Ecto neural progenitor cell (in vitro differentiated cells): ENCODE results near the gene AGAP1.

Source experiments
- DNase-seq: peaks from one replicate; pipeline ENCODE4 v3.0.0-alpha.2; 2018; ENCODE audit warnings: low spot score

The AGAP1 gene

DNA sequence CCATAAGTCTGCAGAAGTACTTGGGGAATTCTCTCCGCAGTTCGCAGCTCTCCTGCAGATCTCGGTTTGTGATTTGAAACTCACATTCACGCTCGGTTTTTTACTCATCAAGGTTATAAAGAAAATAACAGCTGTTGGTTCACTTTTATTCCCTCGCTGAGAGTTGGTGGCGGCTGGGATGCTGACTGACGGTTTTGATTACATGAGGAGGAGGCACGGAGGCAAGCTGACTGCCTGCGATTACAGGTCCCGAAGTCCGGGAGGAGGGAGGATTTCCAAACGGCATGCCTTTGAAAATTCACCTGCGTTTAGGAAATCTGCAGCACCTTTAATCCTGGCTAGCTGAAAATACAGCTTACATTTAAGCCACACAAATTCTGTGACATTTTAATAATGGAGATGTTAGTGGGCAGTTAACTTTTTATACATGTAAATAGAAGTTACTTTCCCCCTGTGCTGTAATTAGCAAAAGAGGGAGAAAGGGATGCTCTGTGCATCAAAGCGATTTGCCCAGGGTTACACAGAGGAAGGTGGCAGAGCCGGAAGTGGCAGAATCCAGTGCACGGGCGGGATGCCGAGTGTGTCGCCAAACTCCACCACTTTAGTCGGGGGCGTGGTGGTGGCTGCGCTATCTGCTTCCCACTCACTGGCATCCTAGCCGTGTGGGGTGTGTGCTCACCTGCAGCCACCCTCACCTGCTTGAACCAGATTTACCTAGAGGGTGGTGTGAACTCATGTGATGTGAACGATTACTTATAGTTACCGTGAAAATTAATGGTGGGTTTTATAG is 14.7 kb downstream of the AGAP1 start:
- no peak for DNase-seq

DNA sequence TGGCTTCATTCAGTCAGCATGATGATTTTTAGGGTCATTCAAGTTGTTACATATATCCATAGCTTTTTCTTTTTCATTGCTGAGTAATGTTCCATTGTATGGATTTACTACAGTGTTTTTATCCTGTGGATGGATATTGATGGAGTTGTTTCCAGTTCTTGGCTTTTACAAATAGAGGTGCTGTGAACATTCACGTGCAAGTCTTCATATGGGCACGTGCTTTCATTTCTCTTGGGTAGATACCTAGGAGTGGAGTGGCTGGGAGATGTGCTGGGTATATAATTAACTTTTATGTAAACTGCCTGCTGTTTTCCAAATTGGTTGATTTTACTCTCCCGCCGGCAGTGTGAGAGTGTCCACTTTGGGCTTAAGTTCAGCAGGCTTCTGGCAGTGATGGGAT is 16.5 kb downstream of the AGAP1 start:
- DNase-seq: no peak

DNA sequence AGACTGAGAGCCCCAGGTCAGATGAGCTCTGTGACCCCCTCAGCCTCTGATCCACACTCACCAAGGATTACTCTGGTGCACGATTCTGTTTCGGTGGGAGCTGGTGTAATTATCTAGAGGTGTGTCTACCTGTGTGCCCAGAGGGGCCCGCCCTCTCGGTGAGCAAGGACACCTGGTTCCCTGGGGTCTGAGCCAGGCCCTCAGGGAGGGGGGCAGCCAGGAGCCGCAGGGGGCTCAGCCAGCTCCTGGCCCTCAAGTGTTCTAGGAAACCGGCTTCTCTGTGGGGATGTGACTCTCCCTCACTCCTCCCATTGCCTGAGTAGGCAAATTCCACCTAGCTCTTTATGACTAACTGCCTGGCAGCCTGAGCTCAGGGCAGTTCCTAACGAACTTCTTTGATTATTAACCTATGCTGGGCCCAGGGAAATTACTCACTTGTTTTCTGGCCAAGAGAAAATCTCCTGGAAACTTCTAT is 17.4 kb downstream of the AGAP1 start:
- DNase-seq: no peak

DNA sequence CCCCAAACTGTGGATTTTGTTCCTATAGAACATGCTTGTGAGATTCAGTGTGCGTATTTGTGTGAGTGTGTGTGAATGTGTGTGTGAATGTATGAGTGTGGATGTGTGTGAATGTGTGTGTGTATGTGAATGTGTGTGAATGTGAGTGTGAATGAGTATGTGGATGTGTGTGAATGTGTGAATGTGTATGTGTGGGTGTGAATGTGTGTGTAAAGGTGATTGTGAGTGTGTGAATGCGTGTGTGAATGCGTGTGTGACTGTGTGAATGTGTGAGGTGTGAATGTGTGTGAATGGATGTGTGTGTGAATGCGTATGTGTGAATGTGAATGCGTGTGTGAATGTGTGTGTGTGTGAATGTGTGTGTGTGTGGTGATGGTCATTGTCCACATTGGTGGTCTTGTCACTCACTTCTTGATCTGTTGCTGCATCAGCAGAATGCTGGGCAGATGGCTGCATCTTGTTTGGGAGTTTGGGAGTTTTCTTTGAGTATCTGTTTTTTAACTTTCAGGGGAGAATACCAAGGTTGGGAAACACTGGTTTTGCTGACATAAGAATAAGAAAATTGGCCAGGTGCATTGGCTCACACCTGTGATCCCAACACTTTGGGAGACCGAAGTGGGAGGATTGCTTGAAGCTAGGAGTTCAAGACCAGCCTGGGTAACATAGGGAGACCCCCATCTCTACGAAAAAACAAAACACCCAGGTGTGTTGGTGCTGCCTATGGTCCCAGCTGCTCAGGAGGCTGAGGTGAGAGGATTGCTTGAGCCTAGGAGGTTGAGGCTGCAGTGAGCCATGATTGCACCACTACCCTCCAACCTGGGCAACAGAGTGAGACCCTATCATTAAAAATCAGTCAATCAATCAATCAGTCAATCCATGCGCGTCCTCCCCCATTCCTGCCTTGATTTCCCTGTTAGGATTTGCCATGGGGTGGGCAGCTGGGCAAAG is 18.2 kb downstream of the AGAP1 start:
- no peak for DNase-seq

DNA sequence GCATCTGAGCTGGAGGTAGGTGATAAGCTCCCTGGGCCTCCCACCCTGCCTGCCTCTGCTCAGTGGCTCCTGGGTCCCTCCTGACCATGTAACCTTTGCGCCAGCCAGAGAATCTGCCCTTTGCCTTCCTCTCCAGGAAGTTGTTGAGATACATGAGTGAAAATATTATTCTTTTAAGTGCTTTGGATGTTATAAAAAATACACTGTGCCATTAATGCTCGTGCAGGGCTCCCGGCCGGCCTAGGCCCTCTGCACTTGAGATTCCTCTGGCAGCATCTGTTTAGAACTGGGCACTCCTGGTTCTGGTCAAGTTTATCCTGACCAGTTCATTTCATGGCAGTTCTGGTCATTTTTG is 18.8 kb downstream of the AGAP1 start:
- DNase-seq: no peak

DNA sequence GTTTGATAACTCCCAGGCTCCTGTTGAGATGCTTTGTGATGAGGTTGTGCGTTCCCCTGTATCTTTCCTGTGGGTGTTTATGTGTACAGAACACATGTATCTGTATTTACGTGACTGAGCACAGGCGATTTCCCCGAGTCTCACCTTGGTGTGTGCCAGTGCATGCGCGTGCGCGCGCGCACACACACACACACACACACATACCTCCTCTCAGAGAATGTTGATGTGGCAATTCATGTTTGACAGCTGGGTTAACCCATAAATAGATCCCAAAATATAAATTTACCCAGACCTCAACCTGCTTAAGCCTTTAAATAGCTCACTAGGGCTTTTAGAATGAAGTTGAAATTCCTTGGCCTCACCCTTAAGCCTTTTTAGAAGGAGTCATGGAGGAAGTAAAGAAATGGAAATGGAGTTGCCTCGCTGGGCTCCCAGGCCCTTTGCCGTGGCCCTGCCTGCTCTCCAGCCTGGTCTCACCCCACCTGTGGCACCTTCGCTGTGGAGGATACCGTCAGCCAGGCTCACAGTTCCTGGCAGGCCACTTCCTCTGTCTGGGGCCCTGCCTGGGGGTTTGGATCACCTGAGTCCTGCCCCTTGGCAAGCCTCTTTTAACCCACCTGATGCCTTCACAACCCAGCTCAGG is 20.3 kb downstream of the AGAP1 start:
- DNase-seq: no peak

DNA sequence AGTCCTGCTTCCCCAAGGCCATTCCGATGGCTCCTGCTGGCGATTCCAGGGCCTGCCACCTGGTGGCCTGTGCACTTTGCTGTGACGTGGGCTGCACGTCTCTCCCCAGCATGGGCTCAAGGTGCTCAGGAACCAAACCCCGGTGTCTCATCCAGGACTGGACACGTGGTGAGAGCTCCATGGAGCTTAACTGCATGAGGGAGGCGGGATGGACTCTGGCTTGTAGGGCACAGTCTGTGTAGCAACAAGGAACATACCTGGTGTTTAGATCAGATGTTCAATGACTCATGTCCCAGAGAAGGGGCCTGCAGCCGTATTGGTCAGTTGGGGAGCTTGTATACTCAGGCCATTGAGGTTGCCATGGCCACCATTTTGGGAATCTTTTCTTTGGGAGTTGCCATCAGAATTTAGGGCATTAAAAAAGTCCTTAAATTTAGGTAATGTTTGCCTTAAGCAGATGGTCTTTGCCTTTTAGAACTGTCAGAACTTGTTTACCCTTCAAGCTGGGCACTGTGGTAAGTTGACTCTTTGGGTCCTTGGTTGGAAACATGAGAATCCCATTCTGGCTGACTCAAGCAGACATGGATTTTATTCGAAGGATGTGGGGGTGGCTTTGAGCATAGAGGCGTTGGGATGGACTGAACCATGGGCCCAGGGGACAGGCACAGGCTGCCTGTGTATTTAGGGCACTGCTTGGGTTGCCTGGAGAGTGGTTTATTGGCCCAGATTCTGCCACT is 21.0 kb downstream of the AGAP1 start:
- DNase-seq: no peak

DNA sequence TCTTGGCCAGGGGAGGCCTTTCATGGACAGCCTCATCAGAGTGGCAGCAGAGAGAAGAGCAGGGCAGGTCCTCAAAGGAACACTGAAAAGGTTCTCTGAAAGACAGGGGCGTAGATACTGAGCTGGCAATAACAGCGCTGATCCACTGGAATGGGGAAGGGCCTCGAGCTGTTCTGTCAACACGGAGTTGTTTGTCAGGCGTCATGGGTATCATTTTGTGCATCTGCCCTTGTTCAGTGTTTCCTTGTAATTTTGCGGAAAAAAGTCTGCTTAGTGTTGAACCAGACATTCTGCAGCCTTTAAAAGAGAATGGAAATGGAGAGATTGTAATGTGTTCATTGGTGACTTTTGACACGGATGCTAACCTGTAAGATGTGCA is 21.5 kb downstream of the AGAP1 start:
- DNase-seq: no peak

DNA sequence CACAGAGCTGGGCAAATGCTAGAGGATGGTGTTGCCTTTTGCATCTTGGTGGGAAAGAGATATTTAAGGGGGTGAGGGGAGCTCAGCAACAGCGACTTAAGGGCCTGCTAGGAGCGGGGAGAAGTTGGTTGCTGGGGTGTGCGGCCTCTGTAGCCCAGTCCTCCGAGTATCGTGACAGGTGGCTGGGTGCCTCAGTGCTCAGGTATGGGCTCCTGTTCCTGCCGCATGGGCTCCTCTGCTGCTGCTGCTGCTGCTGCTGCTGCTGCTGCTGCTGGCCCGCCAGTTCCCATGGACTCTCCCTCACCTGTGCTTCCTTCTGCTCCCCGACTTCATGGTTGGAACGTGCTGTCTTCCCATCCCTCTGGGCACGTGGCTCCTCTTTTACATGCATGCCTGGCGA is 22.0 kb downstream of the AGAP1 start:
- no peak for DNase-seq

DNA sequence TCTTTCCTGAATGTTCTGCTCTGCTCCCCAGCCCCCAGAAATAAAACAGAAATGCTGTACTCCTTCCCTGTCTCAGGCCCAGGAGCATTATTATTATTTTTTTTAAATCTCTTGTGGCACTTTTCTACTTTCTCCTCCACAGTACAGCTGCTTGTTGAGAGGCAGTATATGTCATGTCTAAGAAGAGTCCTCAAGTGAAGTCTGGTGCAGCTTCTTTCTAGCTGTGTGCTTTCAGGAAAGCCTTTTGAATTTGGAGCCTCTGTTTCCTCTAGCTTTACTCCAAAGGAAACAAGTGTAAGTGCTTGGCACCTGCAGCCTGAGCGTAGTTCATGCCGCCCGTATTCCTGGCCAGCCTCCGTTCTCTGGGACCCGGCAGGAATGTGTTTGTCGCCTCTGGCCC is 22.4 kb downstream of the AGAP1 start:
- DNase-seq: no peak

DNA sequence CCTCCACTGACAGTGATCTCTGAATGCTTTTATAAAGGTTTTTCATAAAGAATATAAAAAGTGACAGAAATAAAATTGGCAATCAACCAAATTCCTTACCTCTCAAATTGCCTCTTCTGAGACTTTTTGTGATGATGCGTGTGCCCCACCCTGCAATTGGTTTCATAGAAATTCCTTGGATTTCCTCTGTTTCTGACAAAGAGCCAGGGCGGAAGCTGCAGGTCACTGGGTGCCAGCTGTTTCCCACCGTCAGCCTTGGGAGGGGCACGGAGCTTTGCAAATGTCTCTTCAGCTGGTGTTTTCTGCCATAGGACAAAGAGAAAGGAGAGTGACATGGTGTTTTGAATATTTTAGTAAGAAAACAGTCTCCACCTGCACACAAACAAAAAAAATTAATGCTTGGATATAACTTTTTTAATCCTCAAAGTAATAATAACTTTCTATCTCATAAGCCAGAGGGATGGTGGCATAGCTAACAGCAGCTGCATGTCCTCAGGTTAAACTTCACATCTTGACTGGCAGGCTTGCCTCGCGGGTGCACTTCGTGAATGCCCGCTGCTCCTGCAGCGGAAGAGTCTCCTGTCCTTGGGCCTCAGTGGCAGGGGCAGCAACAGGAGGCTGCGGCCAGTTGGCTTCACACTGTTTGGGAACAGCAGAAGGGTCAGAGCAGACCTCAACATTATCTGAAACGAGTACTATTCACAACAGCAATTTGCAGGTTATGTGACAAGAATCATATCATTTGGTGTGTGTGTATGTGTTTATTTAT is 24.7 kb downstream of the AGAP1 start:
- no peak for DNase-seq

DNA sequence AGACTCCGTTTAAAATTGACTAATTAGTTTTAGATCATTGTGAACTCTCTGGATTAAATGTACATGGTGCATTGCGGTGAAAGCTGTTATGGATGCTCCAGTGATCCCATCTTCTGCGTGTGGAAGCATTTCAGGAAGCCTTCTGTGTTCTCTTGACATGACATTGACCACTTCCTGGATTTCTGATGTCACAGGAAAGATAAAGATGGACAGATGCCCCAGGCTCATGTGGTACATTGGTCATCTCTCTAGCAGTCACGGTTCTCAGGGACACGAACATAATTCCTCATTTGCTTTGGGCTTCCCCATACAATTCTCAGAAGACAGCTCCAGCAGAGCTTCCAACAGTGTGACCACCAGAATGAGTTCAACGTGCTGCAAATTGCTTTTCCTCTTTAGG is 26.9 kb downstream of the AGAP1 start:
- DNase-seq: no peak

DNA sequence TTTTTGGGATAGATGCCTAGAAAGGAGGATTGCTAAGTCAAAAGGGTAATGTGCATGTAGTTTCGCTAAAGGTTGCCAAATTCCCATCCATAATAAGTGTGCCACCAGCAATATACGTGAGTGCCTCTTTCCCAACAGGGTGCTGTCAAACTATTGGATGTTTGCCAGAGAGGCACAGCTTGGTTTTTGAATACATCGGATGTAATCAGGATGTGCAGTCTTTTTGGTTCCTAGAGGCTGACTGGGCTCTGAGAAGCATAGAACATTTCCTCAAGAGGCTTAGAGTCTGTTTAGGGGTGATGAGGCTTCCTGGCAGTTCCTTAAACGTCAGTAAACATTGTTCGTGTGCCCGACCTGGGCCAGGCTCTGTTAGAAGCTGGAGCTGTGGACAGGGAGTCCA is 28.0 kb downstream of the AGAP1 start:
- no peak for DNase-seq

DNA sequence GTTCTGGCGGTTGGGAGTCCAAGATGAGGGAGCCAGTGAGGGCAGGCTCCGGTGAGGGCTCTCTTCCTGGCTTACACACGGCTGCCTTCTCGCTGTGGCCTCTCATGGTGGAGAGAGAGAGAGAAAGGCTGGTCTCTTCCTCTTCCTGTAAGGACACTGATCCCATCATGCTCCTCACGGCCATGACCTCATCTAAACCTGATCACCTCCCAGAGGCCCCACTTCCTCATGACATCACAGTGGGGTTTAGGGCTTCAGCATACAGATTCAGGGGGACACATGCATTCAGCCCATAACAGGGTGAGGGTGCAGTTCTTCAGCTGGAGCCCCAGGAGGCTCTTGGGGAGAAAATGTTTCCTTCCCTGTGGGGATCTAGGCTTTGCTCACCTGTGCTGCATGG is 29.2 kb downstream of the AGAP1 start:
- DNase-seq: no peak

DNA sequence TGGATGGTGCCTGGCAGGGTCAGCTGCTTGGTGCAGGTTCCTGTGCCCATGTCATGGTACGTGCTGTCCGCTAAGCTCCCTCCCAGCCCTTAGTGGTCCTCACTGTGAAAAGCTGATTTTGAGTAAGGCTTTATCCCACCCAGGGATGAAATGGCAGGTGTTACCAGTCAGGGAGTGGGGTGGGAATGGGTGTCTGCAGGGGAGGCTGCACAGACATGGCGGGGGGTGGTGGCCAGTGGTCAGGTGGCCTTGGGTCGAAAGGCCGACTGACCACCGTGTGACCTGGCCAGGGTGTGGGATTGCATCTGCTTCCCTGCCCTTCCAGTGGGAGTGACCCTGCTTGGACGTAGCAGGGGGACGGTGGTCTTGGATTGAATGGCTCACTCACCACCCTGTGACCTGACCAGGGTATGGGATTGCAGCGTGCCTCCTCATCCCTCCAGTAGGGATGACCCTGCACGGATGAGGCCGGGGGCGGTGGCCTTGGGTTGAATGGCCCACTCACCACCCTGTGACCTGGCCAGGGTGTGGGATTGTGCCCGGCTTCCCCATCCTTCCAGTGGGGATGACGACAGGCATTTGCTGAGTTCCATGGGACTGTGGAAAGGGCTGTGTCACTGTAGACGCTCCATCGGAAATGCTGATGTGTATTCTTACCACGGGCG is 29.8 kb downstream of the AGAP1 start:
- no peak for DNase-seq

DNA sequence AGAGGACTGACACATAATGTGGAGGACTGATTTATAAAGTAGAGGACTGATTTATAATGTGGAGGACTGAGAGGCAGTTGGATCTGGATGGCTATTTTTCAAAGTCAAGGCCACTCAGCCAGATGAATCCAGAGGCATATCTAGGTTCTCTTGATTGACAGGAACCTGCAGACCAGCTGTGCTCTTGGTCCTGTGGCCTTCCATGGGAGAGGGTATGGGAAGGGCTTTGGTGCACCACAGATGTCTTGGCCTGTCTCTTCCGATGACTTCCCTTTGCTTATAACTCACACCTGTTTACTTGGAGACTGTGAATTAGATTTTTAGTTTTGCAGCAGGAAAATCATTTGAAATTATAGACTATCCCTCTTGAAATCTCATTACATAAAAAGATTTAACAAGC is 32.3 kb downstream of the AGAP1 start:
- no peak for DNase-seq

DNA sequence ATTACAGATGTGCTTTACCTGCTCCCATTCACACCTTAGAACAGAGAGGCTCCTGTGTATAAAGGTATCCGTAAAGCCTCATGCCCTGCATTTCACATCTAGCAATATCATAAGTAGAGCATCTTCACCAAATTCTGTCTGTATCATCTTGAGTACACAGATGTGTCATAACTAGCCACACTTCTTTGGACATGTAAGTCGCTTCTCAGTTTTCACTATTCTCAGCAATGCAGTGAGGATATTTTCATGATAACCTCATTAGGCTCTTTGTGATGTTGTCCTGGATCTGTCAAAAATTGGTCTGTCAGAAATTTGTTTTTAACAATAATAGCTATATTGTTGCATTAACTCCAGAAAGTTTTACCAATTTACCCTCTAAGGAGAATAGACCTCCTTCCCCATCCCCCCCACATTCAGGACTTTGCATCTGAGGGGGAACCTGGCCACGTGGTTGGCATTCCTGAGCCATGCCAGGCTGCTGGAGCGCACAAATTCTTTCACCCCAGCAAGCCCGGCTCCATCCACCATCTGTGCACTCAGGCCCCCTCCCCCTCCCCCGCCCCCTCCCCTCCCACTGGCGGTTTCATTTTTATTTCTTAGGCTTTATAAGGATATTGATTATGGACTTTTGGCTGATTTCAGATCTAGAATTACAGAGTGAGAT is 34.1 kb downstream of the AGAP1 start:
- DNase-seq: no peak

DNA sequence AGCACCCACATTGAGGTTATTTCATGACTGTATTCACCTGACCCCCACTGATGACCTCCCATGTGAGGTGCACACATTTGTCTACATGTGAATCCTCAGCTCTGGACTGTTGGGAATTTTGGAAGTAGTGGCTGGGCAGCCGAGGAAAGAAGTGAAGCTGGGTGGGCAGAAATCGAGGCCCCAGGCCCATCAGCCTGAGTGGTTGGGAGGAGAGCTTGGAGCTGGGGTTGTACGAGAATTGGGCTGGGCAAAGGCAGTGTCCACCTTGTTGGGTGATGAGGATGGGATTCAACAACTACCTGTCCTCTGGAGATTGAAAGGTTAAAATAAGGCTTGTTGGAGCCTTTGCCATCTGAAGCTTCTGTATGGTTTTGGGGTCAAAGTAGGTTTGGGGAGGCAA is 35.8 kb downstream of the AGAP1 start:
- no peak for DNase-seq

DNA sequence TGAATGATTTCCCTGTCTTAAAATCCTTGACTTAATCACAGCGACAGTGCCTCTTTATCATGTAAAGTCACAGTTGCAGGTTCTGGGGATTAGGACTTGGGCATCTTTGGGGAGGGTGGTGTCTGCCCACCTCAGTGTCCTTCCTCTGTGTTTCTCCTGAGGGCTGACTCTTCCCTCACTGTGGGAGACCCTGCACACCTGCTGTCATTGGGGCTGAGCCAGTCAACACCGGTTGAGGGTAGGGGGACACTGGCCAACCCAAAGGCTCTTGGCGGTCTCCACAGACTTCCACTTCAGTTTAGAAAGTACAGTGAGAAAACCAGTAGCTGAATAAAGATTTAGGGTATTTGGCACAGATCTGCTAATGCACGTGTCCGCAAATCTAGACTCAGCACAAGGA is 36.9 kb downstream of the AGAP1 start:
- no peak for DNase-seq

DNA sequence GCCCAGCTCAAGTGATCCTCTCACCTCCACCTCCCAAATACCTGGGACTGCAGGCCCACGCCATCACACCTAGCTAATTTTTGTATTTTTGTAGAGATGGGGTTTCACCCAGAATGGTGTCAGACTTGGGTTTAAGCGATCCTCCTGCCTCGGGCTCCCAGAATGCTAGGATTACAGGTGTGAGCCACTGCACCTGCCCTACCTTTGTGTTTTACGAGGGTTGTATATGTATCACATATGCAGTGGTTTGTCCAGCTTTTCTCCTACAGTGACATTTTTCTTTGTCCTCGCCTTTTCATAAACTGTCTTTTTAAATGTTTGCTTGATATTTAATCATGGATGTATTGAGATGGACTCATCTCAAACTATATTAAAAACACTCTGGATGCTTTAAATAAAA is 38.5 kb downstream of the AGAP1 start:
- no peak for DNase-seq
